SK-N-DZ (cell line): ENCODE measurements around the gene TMCC2.
A peak's percentile ranks its signal among the peaks of the same experiment; 100 is the strongest.
"Not testable (repeated sequence)": the region's sequence is repeated elsewhere in the genome, so short reads cannot be mapped to it uniquely, and the experiment has no call there.

Experiments
- DNase-seq: peaks from one replicate; pipeline ENCODE4 v3.0.0-alpha.2; 2015; ENCODE audit warnings: low spot score

TMCC2 gene

GRCh38 chr1:205214756-205215155, 13.0 kb upstream of the TMCC2 start:
- no peak for DNase-seq

DNA sequence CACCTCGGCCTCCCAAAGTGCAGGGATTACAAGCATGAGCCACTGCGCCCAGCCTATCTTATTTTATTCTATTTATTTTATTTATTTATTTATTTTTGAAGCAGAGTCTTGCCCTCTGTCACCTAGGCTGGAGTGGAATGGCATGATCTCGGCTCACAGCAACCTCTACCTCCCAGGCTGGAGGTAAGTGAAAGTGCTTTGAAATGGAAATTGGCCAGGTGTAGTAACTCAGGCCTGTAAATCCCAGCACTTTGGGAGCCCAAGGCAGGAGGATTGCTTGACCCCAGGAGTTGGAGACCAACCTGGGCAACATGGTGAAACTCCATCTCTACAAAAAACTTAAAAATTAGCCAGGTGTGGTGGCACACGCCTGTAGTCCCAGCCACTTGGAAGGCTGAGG, 11.2 kb upstream of the TMCC2 start:
- no peak for DNase-seq

- no peak for DNase-seq
Measured at GRCh38 chr1:205217418-205217817, 10.3 kb upstream of the TMCC2 start.

GRCh38 chr1:205220421-205220820, 7.3 kb upstream of the TMCC2 start:
- no peak for DNase-seq

DNA sequence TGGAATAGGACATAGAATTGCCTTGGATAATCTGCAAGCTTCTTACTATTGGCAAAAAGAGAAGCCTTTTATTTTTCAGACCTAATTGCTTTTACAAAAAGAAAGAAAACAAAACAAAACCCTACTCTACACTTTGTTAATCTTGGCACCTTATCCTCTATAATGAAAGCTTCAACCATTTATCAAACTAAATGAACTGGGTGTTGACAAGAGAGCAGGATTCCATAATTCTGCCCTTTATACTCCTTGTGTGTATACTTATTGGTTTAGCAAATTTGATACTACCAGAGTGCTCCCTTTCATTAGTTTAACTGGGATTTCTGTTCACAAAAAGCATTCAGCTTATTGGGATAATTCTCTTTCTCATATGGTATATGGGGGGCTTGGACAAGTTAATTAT, 3.0 kb upstream of the TMCC2 start:
- DNase-seq: no peak

DNA sequence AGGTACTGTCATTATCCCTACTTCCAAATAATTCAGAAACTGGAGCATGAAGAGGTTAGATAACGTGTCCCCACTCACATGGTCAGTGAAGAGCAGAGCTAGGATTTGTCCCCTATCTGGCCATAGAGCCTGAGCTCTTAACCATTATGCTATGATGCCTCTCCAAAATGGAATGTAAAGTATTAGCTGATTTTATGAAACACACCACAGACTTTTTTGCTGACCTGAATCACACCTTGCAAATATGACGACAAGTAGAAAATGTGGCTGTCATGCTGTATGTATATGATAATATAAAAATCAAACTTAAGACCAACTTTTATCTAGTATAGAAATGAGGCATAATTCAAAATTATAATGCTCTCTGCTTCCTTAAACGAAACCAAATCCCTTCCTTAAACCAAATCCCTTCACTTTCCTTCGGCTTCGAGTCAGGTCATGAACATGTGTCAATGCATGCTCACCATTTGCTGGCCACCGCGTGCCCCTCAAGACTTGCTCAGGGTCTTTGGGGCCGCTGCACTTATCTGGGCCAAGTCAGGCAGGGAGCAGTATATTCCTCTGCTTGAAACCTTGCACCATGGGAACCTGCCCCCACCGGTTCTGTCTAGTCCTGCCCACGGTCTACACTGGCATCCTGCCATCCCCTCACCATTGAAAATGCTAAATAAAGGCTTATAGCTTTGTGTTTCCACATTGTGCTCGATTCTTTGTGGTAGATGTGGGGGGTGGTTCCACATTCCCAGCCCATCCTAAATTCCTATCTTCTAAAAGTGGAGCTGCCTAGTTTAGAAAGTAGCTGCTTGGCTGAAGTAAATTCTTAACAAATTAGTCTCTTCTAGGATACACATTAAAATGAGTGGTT, 1.6 kb upstream of the TMCC2 start:
- DNase-seq: no peak

DNA sequence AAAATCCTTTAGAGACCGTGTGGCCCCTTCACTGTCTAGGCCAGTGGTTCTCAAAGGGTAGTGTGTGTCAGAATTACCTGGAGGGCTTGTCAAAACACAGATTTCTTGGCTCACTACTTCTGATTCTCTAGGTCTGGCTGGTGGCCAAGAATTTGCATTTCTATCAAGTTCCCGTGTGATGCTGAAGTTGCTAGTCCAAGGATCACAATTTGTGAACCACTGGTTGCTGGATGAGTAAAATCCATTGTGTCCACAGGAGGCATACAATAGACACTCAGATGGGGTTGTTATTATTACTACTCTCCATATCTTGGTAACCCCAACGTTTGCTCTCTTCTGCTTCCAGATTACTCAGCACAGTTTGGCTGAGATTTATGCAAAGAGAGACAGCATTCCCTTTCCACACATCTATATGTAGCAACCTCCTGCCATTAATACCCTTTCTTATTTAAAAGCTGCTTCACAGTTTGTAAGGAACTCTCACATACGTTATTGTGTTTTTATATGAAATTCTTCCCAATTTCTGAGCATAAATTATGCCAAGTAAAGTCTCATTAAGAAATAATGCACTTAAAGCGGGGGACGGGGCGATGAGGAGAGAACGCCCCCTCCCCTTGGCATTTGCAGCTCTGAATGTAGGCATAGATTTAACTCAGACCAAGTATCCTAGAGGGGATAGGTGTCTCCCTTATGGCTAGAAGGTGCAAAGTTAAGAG, 720 bp upstream of the TMCC2 start:
- DNase-seq: no peak

GRCh38 chr1:205228093-205228521, 361 bp downstream of the TMCC2 start:
- DNase-seq: no peak

- peak; percentile 71 for DNase-seq
Measured at GRCh38 chr1:205229399-205229871, 1.7 kb downstream of the TMCC2 start.

- no peak for DNase-seq
Measured at GRCh38 chr1:205229916-205230700, 2.4 kb downstream of the TMCC2 start.

- no peak for DNase-seq
Measured at GRCh38 chr1:205230982-205231381, 3.2 kb downstream of the TMCC2 start.

- no peak for DNase-seq
Measured at GRCh38 chr1:205232127-205232820, 4.5 kb downstream of the TMCC2 start.

GRCh38 chr1:205232945-205233397, 5.2 kb downstream of the TMCC2 start:
- no peak for DNase-seq

DNA sequence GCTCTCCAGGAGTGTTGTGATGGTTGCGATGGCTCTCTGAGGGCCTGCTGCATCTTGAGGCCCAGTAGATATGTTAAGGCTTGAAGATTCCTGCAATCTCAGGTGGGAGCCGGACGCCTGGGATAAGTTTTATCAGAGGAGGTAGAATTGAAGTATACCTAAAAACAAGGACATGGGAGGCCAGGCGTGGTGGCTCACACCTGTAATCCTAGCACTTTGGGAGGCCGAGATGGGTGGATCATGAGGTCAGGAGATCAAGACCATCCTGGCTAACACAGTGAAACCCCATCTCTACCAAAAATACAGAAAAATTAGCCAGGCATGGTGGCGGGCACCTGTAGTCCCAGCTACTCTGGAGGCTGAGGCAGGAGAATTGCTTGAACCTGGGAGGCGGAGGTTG, 6.2 kb downstream of the TMCC2 start:
- not testable (repeated sequence) for DNase-seq

DNA sequence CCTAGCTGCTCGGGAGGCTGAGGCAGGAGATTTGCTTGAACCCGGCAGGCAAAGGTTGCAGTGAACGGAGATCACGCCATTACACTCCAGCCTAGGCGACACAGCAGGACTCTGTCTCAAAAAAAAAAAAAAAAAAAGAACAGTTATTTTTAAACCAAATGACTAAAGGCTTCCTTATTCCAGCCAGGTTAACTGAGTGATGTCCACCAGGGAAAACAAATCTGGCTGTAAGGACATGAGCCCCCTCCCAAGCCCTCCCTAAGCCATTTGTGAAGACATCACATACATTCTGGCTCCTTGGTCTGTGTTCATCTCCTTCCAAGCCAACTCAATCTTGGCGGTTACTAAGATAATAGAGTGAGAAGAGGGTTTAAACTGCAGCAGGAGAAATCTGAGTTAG, 8.2 kb downstream of the TMCC2 start:
- no peak for DNase-seq

DNA sequence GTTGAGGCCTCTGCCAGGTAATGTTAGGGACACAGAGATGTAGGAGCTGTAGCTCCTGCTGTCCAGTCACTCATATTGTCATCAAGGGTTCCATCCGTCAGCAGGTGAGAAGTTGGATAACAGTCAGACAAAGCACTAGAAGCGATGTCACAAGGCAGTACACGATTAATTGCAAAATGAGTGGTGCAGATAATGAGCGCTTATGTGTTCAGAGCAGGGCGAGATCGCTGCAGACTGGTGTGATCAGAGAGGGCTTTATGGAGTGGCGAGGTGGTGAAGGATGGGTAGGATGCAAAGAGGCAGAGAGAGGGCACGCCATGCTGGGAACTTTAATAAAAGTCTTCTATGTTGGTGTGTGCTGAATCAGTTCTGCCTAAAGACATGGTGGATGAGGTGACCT, 8.8 kb downstream of the TMCC2 start:
- DNase-seq: no peak

GRCh38 chr1:205236951-205237475, 9.3 kb downstream of the TMCC2 start:
- DNase-seq: no peak

- DNase-seq: no peak
Measured at GRCh38 chr1:205237526-205238484, 10.1 kb downstream of the TMCC2 start.

- no peak for DNase-seq
Measured at GRCh38 chr1:205239078-205239477, 11.3 kb downstream of the TMCC2 start.

DNA sequence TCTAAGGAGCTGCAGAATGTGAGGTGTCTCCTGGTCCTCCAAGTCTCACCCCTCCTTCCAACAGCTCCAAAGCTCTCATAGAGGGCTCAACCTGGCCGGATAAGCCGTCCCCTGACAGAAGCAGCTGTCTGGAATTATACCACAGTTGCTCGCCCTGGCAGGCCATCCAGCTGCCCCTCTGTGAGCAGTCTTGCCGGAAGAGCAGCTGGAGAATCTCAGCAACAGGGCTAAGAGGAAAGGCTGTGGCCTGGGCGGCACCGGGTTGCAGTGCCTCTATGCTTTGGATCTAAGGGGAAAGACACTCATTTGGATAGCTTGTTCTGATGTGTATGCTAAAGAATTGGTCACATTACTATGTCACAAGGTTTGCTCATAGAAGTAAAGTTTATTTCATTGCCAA, 12.4 kb downstream of the TMCC2 start:
- DNase-seq: no peak
